GM21360 (cell line): ENCODE data around the gene CD3G.

Experiments
- ATAC-seq: cut with Tn5 transposase; IDR thresholded peaks from one replicate; pipeline ENCODE4 v1.9.1; 2021; ENCODE audit warnings: mild to moderate bottlenecking, moderate library complexity; ENCODE audit not compliant: unreplicated experiment

Gene CD3G

GRCh38 chr11:118322721-118323120 is 21.4 kb upstream of the CD3G start:
- ATAC-seq, result no peak

GRCh38 chr11:118325283-118325682 is 18.9 kb upstream of the CD3G start:
- ATAC-seq, result no peak

GRCh38 chr11:118328745-118329144 is 15.4 kb upstream of the CD3G start:
- no peak for ATAC-seq

- ATAC-seq, result no peak
Observed at GRCh38 chr11:118334745-118335144, 9.4 kb upstream of the CD3G start.

- ATAC-seq, result no peak
Observed at GRCh38 chr11:118338637-118339061, 5.5 kb upstream of the CD3G start.

GRCh38 chr11:118339281-118339961 is 4.7 kb upstream of the CD3G start:
- no peak for ATAC-seq

GRCh38 chr11:118340449-118340848 is 3.7 kb upstream of the CD3G start:
- no peak for ATAC-seq

GRCh38 chr11:118341261-118341660 is 2.9 kb upstream of the CD3G start:
- no peak for ATAC-seq

- ATAC-seq, result no peak
Observed at GRCh38 chr11:118341815-118342489, 2.2 kb upstream of the CD3G start.

- no peak for ATAC-seq
Observed at GRCh38 chr11:118342503-118343161, 1.5 kb upstream of the CD3G start, which contains the start of gene CD3D. Gene CD3D (minus strand): TSS chr11:118342705. CDS start chr11:118342607, 98 bp downstream.

GRCh38 chr11:118343248-118343647 is 896 bp upstream of the CD3G start:
- no peak for ATAC-seq

GRCh38 chr11:118349475-118349874 is 5.3 kb downstream of the CD3G start:
- no peak for ATAC-seq

GRCh38 chr11:118353084-118353710 is 9.1 kb downstream of the CD3G start:
- ATAC-seq, result no peak

GRCh38 chr11:118358071-118358470 is 13.9 kb downstream of the CD3G start:
- no peak for ATAC-seq

GRCh38 chr11:118359295-118359958 is 15.3 kb downstream of the CD3G start, which contains the start of gene UBE4A:
Gene UBE4A (plus strand): TSS chr11:118359600. CDS start chr11:118365081, 5,481 bp downstream.
- peak; percentile 90 for ATAC-seq

GRCh38 chr11:118364956-118365615 is 20.9 kb downstream of the CD3G start:
- ATAC-seq, result no peak

GRCh38 chr11:118366287-118366686 is 22.1 kb downstream of the CD3G start:
- no peak for ATAC-seq

GRCh38 chr11:118370774-118371173 is 26.6 kb downstream of the CD3G start:
- ATAC-seq, result no peak

GRCh38 chr11:118373263-118373662 is 29.1 kb downstream of the CD3G start:
- no peak for ATAC-seq

- ATAC-seq, result no peak
Observed at GRCh38 chr11:118373871-118374270, 29.7 kb downstream of the CD3G start.
